GM12878 (cell line): ENCODE measurements around the gene AP1S1. TPM values are rescaled to one million over a fixed set of nuclear protein-coding genes. Genes with fewer than 3 reads are reported as not detected.

Source experiments
- ATAC-seq: fragments of 200-7000 bp; cut with Tn5 transposase; 3 replicates; pipeline ENCODE4 v1.9.1; 2020; ENCODE audit warnings: mild to moderate bottlenecking, moderate library complexity
- BruUV-seq: library from RNA; stranded (reverse); fragments of 400-500 nt; replicated peaks from 2 replicates; lab custom pipeline; 2021; lab: Mats Ljungman, UMichigan
- CTCF ChIA-PET: fragments of 300-600 bp; sonication (Branson Sonifier 250); formaldehyde crosslinking; extraction: SDS; loops from one replicate; lab custom pipeline; 2021; ENCODE audit warnings: inconsistent platforms; lab: Yijun Ruan, JAX
- POLR2A ChIA-PET: fragments of 350-600 bp; formaldehyde crosslinking; extraction: SDS; loops from one replicate; lab custom pipeline; 2021; ENCODE audit warnings: inconsistent platforms; lab: Charles Lee
- RAD21 ChIA-PET: fragments of 300-600 bp; sonication (Branson Sonifier 250); formaldehyde crosslinking; loops from one replicate; lab custom pipeline; 2023; ENCODE audit warnings: antibody characterized with exemption; ENCODE audit not compliant: unreplicated experiment; lab: Charles Lee
- SMC1A ChIA-PET: fragments of 300-600 bp; sonication (Branson Sonifier 250); formaldehyde crosslinking; loops from one replicate; lab custom pipeline; 2023; ENCODE audit not compliant: unreplicated experiment, uncharacterized antibody; lab: Charles Lee
- DNase-seq: peaks from one replicate; pipeline ENCODE4 v3.0.0-alpha.2; 2011; ENCODE audit warnings: low read depth, low spot score
- FAIRE-seq: peaks from 3 replicates; lab custom pipeline; 2011; peaks lifted over from hg19 to GRCh38; lab: Jason Lieb, UNC
- H2AFZ ChIP-seq: 2 replicates; pipeline ENCODE4 v1.6.0; 2011; ENCODE audit warnings: low read depth, low read length, control low read depth; ENCODE audit not compliant: control insufficient read depth
- H3K27ac ChIP-seq: 2 replicates; pipeline ENCODE4 v1.5.1; 2011; ENCODE audit warnings: control low read depth; ENCODE audit not compliant: control insufficient read depth, insufficient read depth
- H3K27me3 ChIP-seq, 2 experiments: replicated peaks in 1 of 2; 2 replicates each; pipeline versions ENCODE4 v1.6.0 to v1.6.1; 2011; ENCODE audit warnings: low read length in 1 of 2; ENCODE audit not compliant: control insufficient read depth in 2 of 2, insufficient read depth in 2 of 2
- H3K36me3 ChIP-seq, 2 experiments: 2 replicates each; pipeline ENCODE4 v1.5.1; 2011; ENCODE audit warnings: low read length in 1 of 2; ENCODE audit not compliant: control insufficient read depth in 2 of 2, insufficient read depth in 2 of 2
- H3K4me1 ChIP-seq: 2 replicates; pipeline ENCODE4 v1.6.1; 2011; ENCODE audit warnings: mild to moderate bottlenecking, low read length, moderate library complexity, mixed read lengths; ENCODE audit not compliant: control insufficient read depth, insufficient read depth
- H3K4me2 ChIP-seq: 2 replicates; pipeline ENCODE4 v1.6.0; 2011; ENCODE audit warnings: control low read depth; ENCODE audit not compliant: control insufficient read depth, insufficient read depth
- H3K4me3 ChIP-seq: fragments of 200-600 bp; sonication (generic); 2 replicates; pipeline ENCODE4 v1.5.1; 2016
- H3K79me2 ChIP-seq: 2 replicates; pipeline ENCODE4 v1.6.0; 2011; ENCODE audit warnings: low read length; ENCODE audit not compliant: control insufficient read depth, insufficient read depth
- H3K9ac ChIP-seq: 2 replicates; pipeline ENCODE4 v1.8.0; 2011; ENCODE audit warnings: low read length, control low read depth, mixed read lengths; ENCODE audit not compliant: control insufficient read depth, insufficient read depth
- H3K9me3 ChIP-seq: replicated peaks from 3 replicates; pipeline ENCODE4 v1.5.1; 2011; ENCODE audit warnings: mild to moderate bottlenecking, low read length; ENCODE audit not compliant: control insufficient read depth, insufficient read depth
- H4K20me1 ChIP-seq: 2 replicates; pipeline ENCODE4 v1.6.0; 2011; ENCODE audit not compliant: control insufficient read depth, insufficient read depth
- CBX5 ChIP-seq: sonication (generic); IDR thresholded peaks from 2 replicates; pipeline ENCODE4 v1.6.1; 2016; ENCODE audit warnings: low read depth, moderate library complexity, mild to moderate bottlenecking, inconsistent platforms
- CHD2 ChIP-seq: IDR thresholded peaks from 2 replicates; pipeline ENCODE4 v1.6.1; 2011; ENCODE audit warnings: low read depth, low read length, improper control_type of control experiment, borderline replicate concordance
- CHD4 ChIP-seq: fragments of 200-600 bp; sonication (generic); IDR thresholded peaks from 2 replicates; pipeline ENCODE4 v1.6.1; 2016; ENCODE audit warnings: mild to moderate bottlenecking
- FOS ChIP-seq: IDR thresholded peaks from 3 replicates; pipeline ENCODE4 v1.6.1; 2011; ENCODE audit warnings: borderline replicate concordance; ENCODE audit not compliant: insufficient read length; ENCODE audit errors: extremely low read depth
- HDAC6 ChIP-seq: fragments of 200-600 bp; sonication (generic); IDR thresholded peaks from one replicate; pipeline ENCODE4 v1.8.0; 2017; ENCODE audit warnings: antibody characterized with exemption; ENCODE audit not compliant: unreplicated experiment
- HDGF ChIP-seq: fragments of 450-650 bp; IDR thresholded peaks from 2 replicates; pipeline ENCODE4 v1.6.1; 2016; ENCODE audit warnings: antibody characterized with exemption
- KLF5 ChIP-seq: fragments of 450-650 bp; IDR thresholded peaks from 2 replicates; pipeline ENCODE4 v1.6.1; 2014; ENCODE audit warnings: mild to moderate bottlenecking; ENCODE audit not compliant: partially characterized antibody
- NBN ChIP-seq: fragments of 450-650 bp; IDR thresholded peaks from 2 replicates; pipeline ENCODE4 v1.6.1; 2016
- NFXL1 ChIP-seq: fragments of 450-650 bp; IDR thresholded peaks from 2 replicates; pipeline ENCODE4 v1.6.1; 2017; ENCODE audit warnings: antibody characterized with exemption, mild to moderate bottlenecking, borderline replicate concordance
- NKRF ChIP-seq: fragments of 450-650 bp; conservative IDR thresholded peaks from 2 replicates; pipeline ENCODE4 v1.6.1; 2017; ENCODE audit warnings: mild to moderate bottlenecking, moderate library complexity
- SMC3 ChIP-seq: IDR thresholded peaks from 2 replicates; pipeline ENCODE4 v1.6.1; 2011; ENCODE audit warnings: low read length, improper control_type of control experiment, borderline replicate concordance
- TARDBP ChIP-seq: IDR thresholded peaks from 2 replicates; pipeline ENCODE4 v1.6.1; 2016; ENCODE audit warnings: borderline replicate concordance
- WGBS: methylation state at CpG from one replicate; pipeline ENCODE4 v1.1.6; 2016; ENCODE audit warnings: low lambda C conversion rate; ENCODE audit not compliant: insufficient replicate concordance, insufficient coverage; ENCODE audit errors: missing lambda C conversion rate; 5-methylcytosine and 5-hydroxymethylcytosine counted together
- in situ Hi-C: fragments of 300-500 bp; cut with MboI; formaldehyde crosslinking; loops from 9 replicates; pipeline ENCODE4 v1.14.3; 2018; ENCODE audit warnings: mixed read lengths
- intact Hi-C: fragments of 100-400 bp; cut with micrococcal nuclease; formaldehyde crosslinking; loops from one replicate; pipeline ENCODE4 v1.14.2; 2022; ENCODE audit not compliant: unreplicated experiment
- polyA plus RNA-seq, 11 experiments: library from polyadenylated mRNA; depleted of rRNA in 4 of 11; unstranded in 6 of 11; stranded (reverse) in 5 of 11; fragments of >200 nt; fragmentation: Nextera tagmentation in 4 of 11; fragmentation: Illumina TruSeq in 1 of 11; extraction: Ambion mirVana in 4 of 11; extraction: Trizol in 1 of 11; gene quantifications; 1 replicate in 1 of 11; 2 replicates in 10 of 11; pipeline versions ENCODE4 v1.2.1 to v1.2.3, GENCODE V29; 2011 to 2016; ENCODE audit warnings: inconsistent platforms in 2 of 11, missing spikeins in 2 of 11, low read depth in 1 of 11
- total RNA-seq, 4 experiments: library from RNA; depleted of rRNA in 3 of 4; stranded (reverse); fragments of >200 nt in 3 of 4; fragmentation: Illumina TruSeq in 1 of 4; extraction: Trizol in 1 of 4; gene quantifications; 2 replicates each; pipeline versions ENCODE4 v1.2.1 to v1.2.3, GENCODE V29; 2013 to 2021
- TF ChIP-seq, protein P1 (sequence below): IDR thresholded peaks from 2 replicates; pipeline ENCODE4 v1.6.1; 2011; ENCODE audit warnings: low read depth, mild to moderate bottlenecking, low read length, moderate library complexity, borderline replicate concordance; ENCODE audit errors: extremely low read depth
- TF ChIP-seq, protein P2 (sequence below): IDR thresholded peaks from 2 replicates; pipeline ENCODE4 v1.6.1; 2012; ENCODE audit warnings: low read length, inconsistent platforms
- TF ChIP-seq, protein P3 (sequence below): fragments of 450-650 bp; IDR thresholded peaks from 2 replicates; pipeline ENCODE4 v1.6.1; 2017; ENCODE audit warnings: mild to moderate bottlenecking

The AP1S1 gene
- total and polyA plus RNA-seq, 10 of the 15 experiments (the other 5 are each of a cell fraction or from before 2014, with no cell fraction given), result 2.5 to 121 (median 54.9) TPM

- DNase-seq (no peak), FAIRE-seq (peak; percentile 31), ATAC-seq (peak; percentile 40)
- Histone ChIP-seq H3K36me3 (peaks cover 0 to 6% of the 10 kb centered on the region in 2 experiments; a peak in 3 of 4 replicates), H3K9me3 (no peaks in the 10 kb centered on the region; the same call in 2 of the 3 replicates), H2AFZ (peak overlapping the region; percentile 15; the same call in 1 of the 2 replicates), H3K27me3 (peaks cover 8 to 22% of the 10 kb centered on the region in 2 experiments; a peak in 3 of 4 replicates), H4K20me1 (no peaks in the 10 kb centered on the region), H3K9ac (no peak overlapping the region), H3K4me3 (peak overlapping the region; percentile 55; the same call in 1 of the 2 replicates), H3K4me2 (peak overlapping the region; percentile 60), H3K27ac (no peak overlapping the region), H3K4me1 (peaks cover 4% of the 10 kb centered on the region), H3K79me2 (no peaks in the 10 kb centered on the region)
- RAD21 ChIA-PET, result no interaction called here
- CTCF ChIA-PET, result interaction anchor here (0.8 to 2.3 kb wide), 2 partner anchors 20 to 23 kb away, joined by 4 to 11 read pairs; no protein-coding TSS in a partner anchor
- in situ Hi-C loops, result no loop called here
- BruUV-seq, result no TSS peak
- SMC1A ChIA-PET, result no interaction called here
- WGBS, result 3% methylated on average over 31 of the region's 92 CpGs
- POLR2A ChIA-PET, result interaction anchor here (0.8 kb wide), 1 partner anchor 29 kb away, joined by 3 read pairs; no protein-coding TSS in a partner anchor
- intact Hi-C loops, result no loop called here
- TF ChIP-seq KLF5, result no peak
- 0 out of 2 replicates have a peak, but pooled peaks have one; percentile 27 for TF ChIP-seq NBN
- 0 out of 2 replicates have a peak, but pooled peaks have one; percentile 20 for TF ChIP-seq NFXL1
- TF ChIP-seq, protein P1, sequence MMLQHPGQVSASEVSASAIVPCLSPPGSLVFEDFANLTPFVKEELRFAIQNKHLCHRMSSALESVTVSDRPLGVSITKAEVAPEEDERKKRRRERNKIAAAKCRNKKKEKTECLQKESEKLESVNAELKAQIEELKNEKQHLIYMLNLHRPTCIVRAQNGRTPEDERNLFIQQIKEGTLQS, result no peak
- no peak for TF ChIP-seq CHD2
- no peak for TF ChIP-seq CBX5
- TF ChIP-seq CHD4, result no peak
- TF ChIP-seq SMC3, result no peak
- TF ChIP-seq, protein P2, sequence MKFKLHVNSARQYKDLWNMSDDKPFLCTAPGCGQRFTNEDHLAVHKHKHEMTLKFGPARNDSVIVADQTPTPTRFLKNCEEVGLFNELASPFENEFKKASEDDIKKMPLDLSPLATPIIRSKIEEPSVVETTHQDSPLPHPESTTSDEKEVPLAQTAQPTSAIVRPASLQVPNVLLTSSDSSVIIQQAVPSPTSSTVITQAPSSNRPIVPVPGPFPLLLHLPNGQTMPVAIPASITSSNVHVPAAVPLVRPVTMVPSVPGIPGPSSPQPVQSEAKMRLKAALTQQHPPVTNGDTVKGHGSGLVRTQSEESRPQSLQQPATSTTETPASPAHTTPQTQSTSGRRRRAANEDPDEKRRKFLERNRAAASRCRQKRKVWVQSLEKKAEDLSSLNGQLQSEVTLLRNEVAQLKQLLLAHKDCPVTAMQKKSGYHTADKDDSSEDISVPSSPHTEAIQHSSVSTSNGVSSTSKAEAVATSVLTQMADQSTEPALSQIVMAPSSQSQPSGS, result no peak
- TF ChIP-seq, protein P3, sequence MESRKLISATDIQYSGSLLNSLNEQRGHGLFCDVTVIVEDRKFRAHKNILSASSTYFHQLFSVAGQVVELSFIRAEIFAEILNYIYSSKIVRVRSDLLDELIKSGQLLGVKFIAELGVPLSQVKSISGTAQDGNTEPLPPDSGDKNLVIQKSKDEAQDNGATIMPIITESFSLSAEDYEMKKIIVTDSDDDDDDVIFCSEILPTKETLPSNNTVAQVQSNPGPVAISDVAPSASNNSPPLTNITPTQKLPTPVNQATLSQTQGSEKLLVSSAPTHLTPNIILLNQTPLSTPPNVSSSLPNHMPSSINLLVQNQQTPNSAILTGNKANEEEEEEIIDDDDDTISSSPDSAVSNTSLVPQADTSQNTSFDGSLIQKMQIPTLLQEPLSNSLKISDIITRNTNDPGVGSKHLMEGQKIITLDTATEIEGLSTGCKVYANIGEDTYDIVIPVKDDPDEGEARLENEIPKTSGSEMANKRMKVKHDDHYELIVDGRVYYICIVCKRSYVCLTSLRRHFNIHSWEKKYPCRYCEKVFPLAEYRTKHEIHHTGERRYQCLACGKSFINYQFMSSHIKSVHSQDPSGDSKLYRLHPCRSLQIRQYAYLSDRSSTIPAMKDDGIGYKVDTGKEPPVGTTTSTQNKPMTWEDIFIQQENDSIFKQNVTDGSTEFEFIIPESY, result no peak
- TF ChIP-seq HDAC6, result peak; percentile 94
- no peak for TF ChIP-seq FOS
- no peak for TF ChIP-seq HDGF
- no peak for TF ChIP-seq NKRF
- no peak for TF ChIP-seq TARDBP
Measured at GRCh38 chr7:101163279-101164070, 9.2 kb downstream of the AP1S1 start.
